ENCODE measurements around the gene IQGAP2.
A peak's percentile ranks its signal among the peaks of the same experiment; 100 is the strongest.
"Not testable (repeated sequence)": the region's sequence is repeated elsewhere in the genome, so short reads cannot be mapped to it uniquely, and the experiment has no call there.

IQGAP2 gene, protein sequence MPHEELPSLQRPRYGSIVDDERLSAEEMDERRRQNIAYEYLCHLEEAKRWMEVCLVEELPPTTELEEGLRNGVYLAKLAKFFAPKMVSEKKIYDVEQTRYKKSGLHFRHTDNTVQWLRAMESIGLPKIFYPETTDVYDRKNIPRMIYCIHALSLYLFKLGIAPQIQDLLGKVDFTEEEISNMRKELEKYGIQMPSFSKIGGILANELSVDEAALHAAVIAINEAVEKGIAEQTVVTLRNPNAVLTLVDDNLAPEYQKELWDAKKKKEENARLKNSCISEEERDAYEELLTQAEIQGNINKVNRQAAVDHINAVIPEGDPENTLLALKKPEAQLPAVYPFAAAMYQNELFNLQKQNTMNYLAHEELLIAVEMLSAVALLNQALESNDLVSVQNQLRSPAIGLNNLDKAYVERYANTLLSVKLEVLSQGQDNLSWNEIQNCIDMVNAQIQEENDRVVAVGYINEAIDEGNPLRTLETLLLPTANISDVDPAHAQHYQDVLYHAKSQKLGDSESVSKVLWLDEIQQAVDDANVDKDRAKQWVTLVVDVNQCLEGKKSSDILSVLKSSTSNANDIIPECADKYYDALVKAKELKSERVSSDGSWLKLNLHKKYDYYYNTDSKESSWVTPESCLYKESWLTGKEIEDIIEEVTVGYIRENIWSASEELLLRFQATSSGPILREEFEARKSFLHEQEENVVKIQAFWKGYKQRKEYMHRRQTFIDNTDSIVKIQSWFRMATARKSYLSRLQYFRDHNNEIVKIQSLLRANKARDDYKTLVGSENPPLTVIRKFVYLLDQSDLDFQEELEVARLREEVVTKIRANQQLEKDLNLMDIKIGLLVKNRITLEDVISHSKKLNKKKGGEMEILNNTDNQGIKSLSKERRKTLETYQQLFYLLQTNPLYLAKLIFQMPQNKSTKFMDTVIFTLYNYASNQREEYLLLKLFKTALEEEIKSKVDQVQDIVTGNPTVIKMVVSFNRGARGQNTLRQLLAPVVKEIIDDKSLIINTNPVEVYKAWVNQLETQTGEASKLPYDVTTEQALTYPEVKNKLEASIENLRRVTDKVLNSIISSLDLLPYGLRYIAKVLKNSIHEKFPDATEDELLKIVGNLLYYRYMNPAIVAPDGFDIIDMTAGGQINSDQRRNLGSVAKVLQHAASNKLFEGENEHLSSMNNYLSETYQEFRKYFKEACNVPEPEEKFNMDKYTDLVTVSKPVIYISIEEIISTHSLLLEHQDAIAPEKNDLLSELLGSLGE (N-terminal part only)

GRCh38 chr5:76402886-76403765 lies at the start of gene IQGAP2:
Gene IQGAP2 (plus strand): TSS chr5:76403285. CDS start chr5:76403546, 261 bp downstream.
- peak; percentile 68 to 70 for DNase-seq (ENCODE audit: low read depth in 1 of 2, low spot score in 1 of 2)

GRCh38 chr5:76356887-76357286 lies 46.2 kb upstream of the IQGAP2 start:
- DNase-seq (ENCODE audit: low read depth in 1 of 2, low spot score in 1 of 2): no peak

DNA sequence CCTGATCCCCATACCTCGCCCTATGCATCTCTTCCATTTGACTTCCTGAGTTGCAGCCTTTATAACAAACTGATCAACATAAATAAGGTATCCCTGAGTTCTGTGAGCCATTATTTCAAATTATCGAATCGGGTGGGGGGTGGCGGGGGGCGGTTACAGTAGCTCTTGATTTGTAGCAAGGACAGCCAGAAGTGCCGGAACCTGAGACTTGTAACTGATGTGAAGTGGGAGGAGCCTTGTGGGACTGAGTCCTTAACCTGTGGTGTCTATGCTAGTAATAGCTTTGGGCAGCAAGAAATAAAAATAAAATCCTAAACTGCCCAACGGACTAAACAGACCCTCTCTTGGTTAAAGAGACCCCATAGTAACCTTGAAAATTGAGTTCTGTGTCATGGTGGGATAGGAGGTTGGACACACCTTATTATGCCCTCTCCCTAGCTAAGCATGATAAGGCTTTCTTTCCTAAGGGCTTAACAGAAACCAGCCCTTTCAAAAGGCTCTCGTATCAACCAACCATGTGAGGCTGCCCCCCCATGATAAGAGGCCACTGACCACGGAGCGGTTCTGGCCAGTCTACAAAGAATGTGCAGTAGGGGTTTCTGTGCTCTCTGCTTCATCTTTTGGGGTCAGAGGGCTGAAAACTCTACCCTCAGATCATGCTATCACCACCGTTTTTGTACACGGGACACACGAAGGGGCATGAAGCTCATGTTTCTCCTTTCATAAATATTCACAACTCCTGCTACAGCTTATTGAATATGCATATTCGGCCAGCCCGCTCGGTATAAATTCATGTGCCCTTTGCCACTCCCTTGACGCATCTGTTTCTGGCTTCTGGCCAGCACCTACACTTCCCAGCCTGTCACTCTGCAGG lies 39.5 kb upstream of the IQGAP2 start:
- DNase-seq (ENCODE audit: low read depth in 1 of 2, low spot score in 1 of 2): no peak

GRCh38 chr5:76364226-76364589 lies 38.9 kb upstream of the IQGAP2 start:
- DNase-seq (ENCODE audit: low read depth in 1 of 2, low spot score in 1 of 2): no peak

DNA sequence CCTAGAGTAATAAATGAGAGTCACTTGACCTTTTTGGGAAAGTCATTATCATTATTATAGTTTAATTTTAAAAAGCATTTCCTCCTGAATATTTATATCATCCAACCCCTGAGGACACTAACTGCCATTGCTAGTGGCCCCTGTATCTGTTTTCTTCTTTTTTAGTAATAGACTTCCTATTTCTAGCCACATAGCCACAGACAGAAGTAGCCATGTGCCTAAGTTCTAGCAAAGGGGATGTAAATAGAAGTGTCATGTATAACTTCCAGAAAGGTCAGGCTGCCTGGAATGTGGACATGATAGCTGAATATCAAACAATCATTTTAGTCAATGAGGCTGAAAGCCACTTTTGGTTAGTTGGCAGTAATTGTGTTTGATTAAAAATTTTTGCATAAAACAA lies 37.5 kb upstream of the IQGAP2 start:
- no peak for DNase-seq (ENCODE audit: low read depth in 1 of 2, low spot score in 1 of 2)

DNA sequence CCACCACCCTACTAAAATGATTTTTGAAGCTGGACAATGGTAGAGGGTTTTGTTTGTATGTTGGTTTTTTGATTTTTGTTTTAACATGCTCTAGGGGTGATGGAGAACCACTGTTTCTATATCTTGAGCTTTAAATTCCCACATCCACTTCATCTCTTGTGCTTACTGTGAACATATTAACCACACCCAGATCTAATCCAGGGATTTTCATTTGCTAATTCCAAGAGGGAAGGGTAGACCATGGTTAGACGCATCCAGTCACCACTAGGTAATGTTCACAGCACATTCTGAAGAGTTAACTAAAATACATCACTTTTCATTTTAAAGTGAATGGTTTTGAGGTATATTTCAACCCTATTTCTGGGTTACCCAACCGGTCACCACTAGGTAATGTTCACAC lies 36.5 kb upstream of the IQGAP2 start:
- no peak for DNase-seq (ENCODE audit: low read depth in 1 of 2, low spot score in 1 of 2)

GRCh38 chr5:76367623-76368371 lies 35.3 kb upstream of the IQGAP2 start:
- peak; percentile 1 to 37 for DNase-seq (ENCODE audit: low read depth in 1 of 2, low spot score in 1 of 2)

- DNase-seq (ENCODE audit: low read depth in 1 of 2, low spot score in 1 of 2): no peak
Observed at GRCh38 chr5:76368941-76369340, 34.1 kb upstream of the IQGAP2 start.

- not testable (repeated sequence) for DNase-seq (ENCODE audit: low read depth in 1 of 2, low spot score in 1 of 2)
Observed at GRCh38 chr5:76369668-76370067, 33.4 kb upstream of the IQGAP2 start.

DNA sequence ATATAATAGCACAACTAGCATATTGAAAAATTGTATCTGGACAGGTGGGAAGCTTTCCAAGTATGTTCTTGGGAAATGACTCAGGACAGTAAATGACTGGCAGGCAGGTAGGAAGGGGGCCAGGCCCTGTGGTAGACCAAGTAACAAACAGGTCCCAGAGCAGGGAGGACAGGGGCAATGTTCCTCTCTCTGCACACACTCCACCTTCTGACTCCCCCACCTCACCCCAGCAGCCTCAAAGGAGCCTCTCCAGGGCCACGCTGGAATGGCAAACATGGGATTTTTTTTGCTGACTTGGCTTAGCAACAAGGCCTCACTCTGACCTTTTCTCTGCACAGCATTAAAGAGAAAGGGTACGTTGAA lies 31.1 kb upstream of the IQGAP2 start:
- no peak for DNase-seq (ENCODE audit: low read depth in 1 of 2, low spot score in 1 of 2)

DNA sequence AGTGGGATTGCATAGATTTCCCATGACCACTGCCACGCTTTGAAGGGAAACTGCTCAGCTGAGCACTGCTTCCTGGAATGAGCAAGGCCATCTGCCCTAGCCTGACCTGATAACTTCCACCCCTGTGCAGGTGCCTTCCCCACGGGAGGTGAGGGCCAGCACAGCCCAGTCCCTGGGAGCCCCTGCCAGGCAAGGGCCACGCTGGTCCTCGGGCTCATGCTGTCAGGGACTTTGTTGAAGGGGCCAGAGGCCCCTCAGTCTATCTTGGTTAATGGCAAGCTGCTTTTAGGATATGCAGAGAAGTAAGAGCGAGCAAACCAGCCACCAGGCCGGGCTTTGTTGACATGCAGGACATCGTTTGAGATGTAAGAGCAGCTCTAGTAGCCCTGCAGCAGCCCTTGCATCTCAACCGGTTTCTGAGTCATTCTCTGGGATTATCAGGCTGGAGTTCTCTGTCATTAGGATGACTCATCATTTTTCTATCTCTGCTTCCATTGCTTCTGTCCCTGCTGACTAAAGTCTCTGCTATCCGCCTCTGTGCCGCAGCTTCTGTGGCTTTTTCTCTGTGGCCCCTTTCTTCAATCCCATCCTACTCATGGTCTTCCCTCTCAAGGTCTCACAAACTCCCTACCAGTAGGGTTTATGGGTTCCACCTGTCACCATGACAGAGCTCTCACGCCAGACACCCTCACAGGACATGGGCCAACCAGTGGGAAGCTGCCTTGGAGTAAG lies 30.6 kb upstream of the IQGAP2 start:
- no peak for DNase-seq (ENCODE audit: low read depth in 1 of 2, low spot score in 1 of 2)

GRCh38 chr5:76376148-76376865 lies 26.8 kb upstream of the IQGAP2 start:
- DNase-seq (ENCODE audit: low read depth in 1 of 2, low spot score in 1 of 2): no peak

DNA sequence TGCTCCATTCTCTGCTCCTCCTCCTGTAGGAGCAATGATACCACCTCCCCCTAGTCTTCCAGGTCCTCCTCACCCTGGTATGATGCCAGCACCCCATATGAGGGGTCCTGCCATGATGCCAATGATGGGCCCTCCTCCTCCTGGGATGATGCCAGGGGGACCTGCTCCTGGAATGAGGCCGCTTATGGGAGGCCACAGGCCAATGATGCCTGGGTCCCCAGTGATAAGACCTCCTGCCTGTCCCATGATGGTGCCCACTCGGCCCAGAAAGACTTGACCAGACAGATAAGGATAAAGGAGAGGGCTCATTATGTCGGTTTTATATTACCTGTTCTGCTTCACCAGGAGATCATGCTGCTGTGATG lies 26.2 kb upstream of the IQGAP2 start:
- DNase-seq (ENCODE audit: low read depth in 1 of 2, low spot score in 1 of 2): no peak

- DNase-seq (ENCODE audit: low read depth in 1 of 2, low spot score in 1 of 2): no peak
Observed at GRCh38 chr5:76378355-76378754, 24.7 kb upstream of the IQGAP2 start.

DNA sequence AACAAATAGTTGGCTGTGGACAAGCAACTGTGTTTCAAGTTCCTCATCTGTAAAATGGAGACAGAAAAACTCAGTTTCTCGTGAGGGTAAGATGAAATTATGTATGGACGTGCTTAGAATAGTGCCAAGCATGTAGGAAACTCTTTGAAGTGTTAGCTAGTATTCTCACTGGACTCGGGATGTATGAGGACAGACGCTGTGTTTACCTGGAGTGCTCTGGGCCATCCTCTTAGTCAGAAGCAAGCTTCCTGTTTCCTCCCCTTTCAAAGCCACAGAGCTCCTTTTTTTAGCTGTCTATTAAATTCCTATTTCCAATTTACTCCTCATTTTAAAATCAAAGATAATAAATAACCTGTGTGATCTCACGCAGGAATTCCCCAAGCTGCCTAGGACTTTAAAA lies 23.8 kb upstream of the IQGAP2 start:
- DNase-seq (ENCODE audit: low read depth in 1 of 2, low spot score in 1 of 2): no peak

GRCh38 chr5:76379855-76380254 lies 23.2 kb upstream of the IQGAP2 start:
- no peak for DNase-seq (ENCODE audit: low read depth in 1 of 2, low spot score in 1 of 2)

DNA sequence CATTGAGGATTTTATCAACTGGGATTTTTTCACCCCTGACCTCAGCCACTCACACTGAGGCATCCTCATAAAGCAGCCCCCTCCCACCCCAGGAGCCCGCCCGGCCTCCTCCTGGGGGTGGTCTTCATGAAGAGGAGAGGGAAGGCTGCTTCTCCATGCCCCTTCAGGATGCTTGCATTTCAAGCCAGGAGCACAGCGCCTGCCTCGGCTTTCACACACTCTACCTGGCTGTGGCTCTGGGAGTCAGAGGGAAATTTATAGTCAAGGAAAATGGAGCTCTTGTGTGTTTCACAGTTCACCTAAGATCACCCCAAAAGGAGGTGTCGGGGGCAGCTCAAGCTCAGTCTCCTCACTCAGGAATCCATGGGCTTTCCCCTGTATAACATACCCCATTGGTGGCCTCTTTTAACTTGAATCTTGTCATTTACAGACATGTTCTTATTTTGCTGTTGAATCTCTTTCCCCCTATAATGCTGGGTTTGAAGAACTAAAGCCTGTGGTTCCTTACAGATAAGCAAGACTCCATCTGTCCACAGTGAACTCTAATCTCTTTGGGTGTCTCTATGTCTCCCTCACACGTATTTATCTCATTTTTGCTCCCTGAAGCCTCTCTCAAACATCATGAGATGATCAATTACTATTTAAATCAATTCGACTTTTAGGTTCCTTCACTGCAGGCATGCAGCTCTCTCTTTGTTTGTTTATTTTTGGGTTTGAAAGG lies 22.6 kb upstream of the IQGAP2 start:
- no peak for DNase-seq (ENCODE audit: low read depth in 1 of 2, low spot score in 1 of 2)
